Measurements from ENCODE around the gene THTPA.

- TF ChIP-seq CTCF (IDR thresholded peaks at IDR 0.05) (no peak), EZH2 (IDR thresholded peaks at IDR 0.05; ENCODE audit: borderline replicate concordance, insufficient read depth, low read depth, low read length, poor library complexity, severe bottlenecking) (no peak)
Measured at GRCh38 chr14:23542261-23542660, 13.8 kb upstream of the THTPA start.
